ENCODE measurements around the gene PRUNE2.

DNA sequence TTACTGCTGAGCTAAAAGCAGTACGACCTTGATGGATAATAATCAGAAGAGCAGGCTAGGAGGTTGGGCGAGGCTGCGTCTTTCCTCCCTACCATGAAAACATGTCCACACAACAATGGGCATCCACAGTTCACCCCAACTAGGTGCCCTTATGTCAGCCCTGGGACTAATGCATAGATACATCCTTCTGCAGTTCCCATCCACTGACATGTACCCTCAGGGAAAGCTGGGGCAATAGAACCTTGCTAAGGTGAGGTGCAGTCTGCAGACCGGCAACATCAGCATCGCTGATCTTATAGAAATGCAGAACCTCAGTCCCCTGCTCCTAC is 697 bp upstream of the PRUNE2 start:
- TF ChIP-seq, protein P1, sequence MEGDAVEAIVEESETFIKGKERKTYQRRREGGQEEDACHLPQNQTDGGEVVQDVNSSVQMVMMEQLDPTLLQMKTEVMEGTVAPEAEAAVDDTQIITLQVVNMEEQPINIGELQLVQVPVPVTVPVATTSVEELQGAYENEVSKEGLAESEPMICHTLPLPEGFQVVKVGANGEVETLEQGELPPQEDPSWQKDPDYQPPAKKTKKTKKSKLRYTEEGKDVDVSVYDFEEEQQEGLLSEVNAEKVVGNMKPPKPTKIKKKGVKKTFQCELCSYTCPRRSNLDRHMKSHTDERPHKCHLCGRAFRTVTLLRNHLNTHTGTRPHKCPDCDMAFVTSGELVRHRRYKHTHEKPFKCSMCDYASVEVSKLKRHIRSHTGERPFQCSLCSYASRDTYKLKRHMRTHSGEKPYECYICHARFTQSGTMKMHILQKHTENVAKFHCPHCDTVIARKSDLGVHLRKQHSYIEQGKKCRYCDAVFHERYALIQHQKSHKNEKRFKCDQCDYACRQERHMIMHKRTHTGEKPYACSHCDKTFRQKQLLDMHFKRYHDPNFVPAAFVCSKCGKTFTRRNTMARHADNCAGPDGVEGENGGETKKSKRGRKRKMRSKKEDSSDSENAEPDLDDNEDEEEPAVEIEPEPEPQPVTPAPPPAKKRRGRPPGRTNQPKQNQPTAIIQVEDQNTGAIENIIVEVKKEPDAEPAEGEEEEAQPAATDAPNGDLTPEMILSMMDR (conservative IDR thresholded peaks at IDR 0.05; ENCODE audit: low read length) = no peak
- no peak for TF ChIP-seq EZH2phosphoT487 (IDR thresholded peaks at IDR 0.05; ENCODE audit: borderline replicate concordance, low read depth, low read length)

All from OCI-LY7 (cell line).